ENCODE results near the gene MSANTD3. TPM values are rescaled to one million over a fixed set of nuclear protein-coding genes. Genes with fewer than 3 reads are reported as not detected.

Gene MSANTD3
- total and polyA plus RNA-seq, 2 of the 4 experiments (the other 2 are of a cell fraction) = 45.5 to 55.9 TPM

GRCh38 chr9:100408546-100409175 is 18.3 kb upstream of the MSANTD3 start:
- Histone ChIP-seq H4K5ac (ENCODE audit: low read depth, low read length) (no peak overlapping the region), H2AK9ac (replicated peaks; ENCODE audit: low read depth, low read length, poor library complexity) (no peak overlapping the region), H3K56ac (ENCODE audit: extremely low read depth, insufficient read depth, low read length) (no peak overlapping the region), H3K9me3 (ENCODE audit: control insufficient read depth, insufficient read depth, low read length) (no peaks in the 10 kb centered on the region), H3K18ac (ENCODE audit: low read depth, low read length) (no peak overlapping the region), H3K36me3 (ENCODE audit: control insufficient read depth, insufficient read depth, low read length) (no peaks in the 10 kb centered on the region), H2BK15ac (ENCODE audit: low read depth, low read length) (no peak overlapping the region), H2AK5ac (ENCODE audit: low read depth, low read length) (no peak overlapping the region), H3K27me3 (ENCODE audit: control insufficient read depth, insufficient read depth, low read length) (no peaks in the 10 kb centered on the region; the same call in 1 of the 2 replicates), H3K4ac (ENCODE audit: low read depth, low read length) (no peak overlapping the region), H3K9ac (ENCODE audit: low read depth, low read length) (no peak overlapping the region), H2BK20ac (ENCODE audit: low read depth, low read length) (no peak overlapping the region), H3K4me3 (ENCODE audit: insufficient read depth, low read depth, low read length) (no peak overlapping the region), H3K9me1 (ENCODE audit: insufficient read depth, low read length) (peaks cover 12% of the 10 kb centered on the region), H2BK120ac (ENCODE audit: low read depth, low read length) (no peak overlapping the region), H2BK5ac (ENCODE audit: low read depth, low read length, poor library complexity, severe bottlenecking) (no peak overlapping the region), H3K23ac (ENCODE audit: low read depth, low read length) (no peak overlapping the region), H3K79me1 (ENCODE audit: low read depth in 1 of 2, low read length in 2 of 2) (peaks cover 0 to 4% of the 10 kb centered on the region in 2 experiments; a peak in 1 of 4 replicates), H4K91ac (ENCODE audit: insufficient read depth, low read depth, low read length) (no peak overlapping the region), H4K20me1 (ENCODE audit: insufficient read depth, low read length) (no peaks in the 10 kb centered on the region), H3K4me1 (ENCODE audit: control insufficient read depth, insufficient read depth, low read length) (no peaks in the 10 kb centered on the region), H4K8ac (ENCODE audit: low read depth in 2 of 2, low read length in 2 of 2) (no peak overlapping the region), H3K27ac (ENCODE audit: insufficient read depth, low read length) (no peak overlapping the region), H3K14ac (replicated peaks; ENCODE audit: low read depth, low read length) (no peak overlapping the region), H3K4me2 (ENCODE audit: low read depth, low read length) (no peak overlapping the region), H2AFZ (replicated peaks; ENCODE audit: low read length, poor library complexity) (peak overlapping the region; percentile 47)
- DNase-seq (no peak), ATAC-seq (ENCODE audit: low read depth) (no peak)
- WGBS, 2 experiments (ENCODE audit: extremely low coverage in 2 of 2, insufficient read length in 1 of 2) = 60% methylated on average over 4 of the region's 5 CpGs; no CpG with 5 or more reads in 1 of the 2 experiments
- dilution Hi-C loops (cut with HindIII; ENCODE audit: low sequenced_read_pairs, unreplicated experiment) (no loop called here), intact Hi-C loops (cut with micrococcal nuclease) (no loop called here), in situ Hi-C loops (cut with MboI; ENCODE audit: low sequenced_read_pairs) (no loop called here)
- no TSS peak for BruUV-seq (replicated peaks)
- ChIA-PET POLR2A (ENCODE audit: unreplicated experiment) (no interaction called here), CTCF (no interaction called here)
- TF ChIP-seq NFE2L2 (IDR thresholded peaks at IDR 0.05; ENCODE audit: low read depth, low read length) (no peak), CHD1 (IDR thresholded peaks at IDR 0.05; ENCODE audit: low read depth, low read length) (no peak), MAZ (IDR thresholded peaks at IDR 0.05; ENCODE audit: borderline replicate concordance, low read depth, low read length) (no peak), RCOR1 (IDR thresholded peaks at IDR 0.05; ENCODE audit: insufficient replicate concordance, low read length) (no peak), SMC3 (IDR thresholded peaks at IDR 0.05; ENCODE audit: low read depth, low read length) (no peak), USF2 (IDR thresholded peaks at IDR 0.05; ENCODE audit: low read depth, low read length) (no peak), CEBPB (IDR thresholded peaks at IDR 0.05; ENCODE audit: low read depth, low read length) (no peak), FOS (IDR thresholded peaks at IDR 0.05; ENCODE audit: low read depth, low read length) (no peak)
- TF ChIP-seq, protein P1, sequence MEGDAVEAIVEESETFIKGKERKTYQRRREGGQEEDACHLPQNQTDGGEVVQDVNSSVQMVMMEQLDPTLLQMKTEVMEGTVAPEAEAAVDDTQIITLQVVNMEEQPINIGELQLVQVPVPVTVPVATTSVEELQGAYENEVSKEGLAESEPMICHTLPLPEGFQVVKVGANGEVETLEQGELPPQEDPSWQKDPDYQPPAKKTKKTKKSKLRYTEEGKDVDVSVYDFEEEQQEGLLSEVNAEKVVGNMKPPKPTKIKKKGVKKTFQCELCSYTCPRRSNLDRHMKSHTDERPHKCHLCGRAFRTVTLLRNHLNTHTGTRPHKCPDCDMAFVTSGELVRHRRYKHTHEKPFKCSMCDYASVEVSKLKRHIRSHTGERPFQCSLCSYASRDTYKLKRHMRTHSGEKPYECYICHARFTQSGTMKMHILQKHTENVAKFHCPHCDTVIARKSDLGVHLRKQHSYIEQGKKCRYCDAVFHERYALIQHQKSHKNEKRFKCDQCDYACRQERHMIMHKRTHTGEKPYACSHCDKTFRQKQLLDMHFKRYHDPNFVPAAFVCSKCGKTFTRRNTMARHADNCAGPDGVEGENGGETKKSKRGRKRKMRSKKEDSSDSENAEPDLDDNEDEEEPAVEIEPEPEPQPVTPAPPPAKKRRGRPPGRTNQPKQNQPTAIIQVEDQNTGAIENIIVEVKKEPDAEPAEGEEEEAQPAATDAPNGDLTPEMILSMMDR (conservative IDR thresholded peaks at IDR 0.05; ENCODE audit: low read depth, low read length) = no peak
